ENCODE measurements around the gene ADGRA3. TPM values are rescaled to one million over a fixed set of nuclear protein-coding genes. Genes with fewer than 3 reads are reported as not detected.

Gene ADGRA3
- total and polyA plus RNA-seq, 2 donors (not counting 3 experiments of a cell fraction or from before 2014, with no cell fraction given) = 17.2 to 36.2 TPM

DNA sequence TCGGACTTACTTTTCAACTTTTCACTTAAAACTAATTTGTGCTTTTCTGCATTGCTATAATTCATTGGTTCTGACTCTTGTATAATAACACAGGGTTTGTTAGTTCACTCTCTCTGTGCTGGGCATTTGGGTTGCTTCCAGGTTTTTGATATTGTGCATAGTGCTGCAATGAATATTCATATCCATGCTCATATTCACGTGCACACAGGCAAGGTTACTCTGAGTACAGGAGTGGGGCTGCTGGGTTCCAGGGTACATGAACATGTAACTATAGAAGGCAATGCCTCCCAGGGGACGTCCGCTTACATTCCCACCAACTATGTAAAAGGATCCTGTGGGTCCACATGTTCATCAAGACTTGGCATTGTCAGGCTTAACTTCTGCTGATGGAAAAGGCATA is 117.2 kb downstream of the ADGRA3 start:
- BruUV-seq (replicated peaks) = no TSS peak
- POLR2A ChIA-PET = no interaction called here
- Histone ChIP-seq H3K4me2 (ENCODE audit: insufficient read depth, low read length) (no peak overlapping the region), H2AFZ (ENCODE audit: low read depth, low read length) (no peak overlapping the region), H3K27ac (ENCODE audit: insufficient read depth, low read depth, low read length) (no peak overlapping the region), H3K4me3 (replicated peaks in 1 of 3; ENCODE audit: insufficient read depth in 1 of 3, low read depth in 1 of 3, low read length in 3 of 3) (no peak overlapping the region), H3K9me1 (replicated peaks; ENCODE audit: control insufficient read depth, extremely low read depth, insufficient read depth, low read length) (no peaks in the 10 kb centered on the region), H4K20me1 (replicated peaks; ENCODE audit: control insufficient read depth, extremely low read depth, insufficient read depth, low read length) (no peaks in the 10 kb centered on the region), H3K9me3 (replicated peaks; ENCODE audit: control insufficient read depth, insufficient read depth, low read length) (no peaks in the 10 kb centered on the region), H3K36me3 (ENCODE audit: control insufficient read depth in 2 of 2, extremely low read depth in 1 of 2, insufficient read depth in 2 of 2, low read length in 2 of 2) (no peaks in the 10 kb centered on the region), H3K4me1 (ENCODE audit: control insufficient read depth, extremely low read depth, insufficient read depth, low read length) (no peaks in the 10 kb centered on the region), H3K79me2 (ENCODE audit: control insufficient read depth, insufficient read depth, low read length) (no peaks in the 10 kb centered on the region), H3K27me3 (ENCODE audit: control insufficient read depth in 2 of 2, insufficient read depth in 2 of 2, low read length in 2 of 2) (no peaks in the 10 kb centered on the region), H3K9ac (replicated peaks; ENCODE audit: extremely low read depth, insufficient read depth, low read length) (no peak overlapping the region)
- DNase-seq (ENCODE audit: low read depth, low spot score) = no peak
- TF ChIP-seq GATA2 (IDR thresholded peaks at IDR 0.05; ENCODE audit: insufficient read depth, insufficient read length, low read depth, low read length) = no peak
- TF ChIP-seq, protein P1, sequence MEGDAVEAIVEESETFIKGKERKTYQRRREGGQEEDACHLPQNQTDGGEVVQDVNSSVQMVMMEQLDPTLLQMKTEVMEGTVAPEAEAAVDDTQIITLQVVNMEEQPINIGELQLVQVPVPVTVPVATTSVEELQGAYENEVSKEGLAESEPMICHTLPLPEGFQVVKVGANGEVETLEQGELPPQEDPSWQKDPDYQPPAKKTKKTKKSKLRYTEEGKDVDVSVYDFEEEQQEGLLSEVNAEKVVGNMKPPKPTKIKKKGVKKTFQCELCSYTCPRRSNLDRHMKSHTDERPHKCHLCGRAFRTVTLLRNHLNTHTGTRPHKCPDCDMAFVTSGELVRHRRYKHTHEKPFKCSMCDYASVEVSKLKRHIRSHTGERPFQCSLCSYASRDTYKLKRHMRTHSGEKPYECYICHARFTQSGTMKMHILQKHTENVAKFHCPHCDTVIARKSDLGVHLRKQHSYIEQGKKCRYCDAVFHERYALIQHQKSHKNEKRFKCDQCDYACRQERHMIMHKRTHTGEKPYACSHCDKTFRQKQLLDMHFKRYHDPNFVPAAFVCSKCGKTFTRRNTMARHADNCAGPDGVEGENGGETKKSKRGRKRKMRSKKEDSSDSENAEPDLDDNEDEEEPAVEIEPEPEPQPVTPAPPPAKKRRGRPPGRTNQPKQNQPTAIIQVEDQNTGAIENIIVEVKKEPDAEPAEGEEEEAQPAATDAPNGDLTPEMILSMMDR (IDR thresholded peaks at IDR 0.05; ENCODE audit: extremely low read depth in 1 of 2, insufficient read depth in 1 of 2, low read depth in 1 of 2, low read length in 2 of 2) = no peak
- no peak for TF ChIP-seq FOS (IDR thresholded peaks at IDR 0.05; ENCODE audit: borderline replicate concordance, insufficient read depth, low read length)
- TF ChIP-seq POLR2A (IDR thresholded peaks at IDR 0.05; ENCODE audit: low read depth, low read length) = no peak
- no peak for TF ChIP-seq JUN (IDR thresholded peaks at IDR 0.05; ENCODE audit: borderline replicate concordance, insufficient read depth, insufficient read length, low read depth)
- TF ChIP-seq EZH2 (IDR thresholded peaks at IDR 0.05; ENCODE audit: borderline replicate concordance, low read depth, low read length, severe bottlenecking) = no peak
- TF ChIP-seq, protein P2, sequence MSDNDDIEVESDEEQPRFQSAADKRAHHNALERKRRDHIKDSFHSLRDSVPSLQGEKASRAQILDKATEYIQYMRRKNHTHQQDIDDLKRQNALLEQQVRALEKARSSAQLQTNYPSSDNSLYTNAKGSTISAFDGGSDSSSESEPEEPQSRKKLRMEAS (IDR thresholded peaks at IDR 0.05; ENCODE audit: insufficient read depth, insufficient read length) = no peak
- no peak for TF ChIP-seq MYC (IDR thresholded peaks at IDR 0.05; ENCODE audit: low read depth, low read length)
- no peak for TF ChIP-seq POLR2AphosphoS5 (IDR thresholded peaks at IDR 0.05; ENCODE audit: insufficient read depth, low read depth, low read length)
- no peak for FAIRE-seq
- dilution Hi-C loops (cut with MboI; ENCODE audit: extremely low pct_ligation_motif_present, low sequenced_read_pairs) (loop anchor here (25.0 kb wide), 1 partner anchor 586 kb away; no protein-coding TSS in a partner anchor), intact Hi-C loops (cut with micrococcal nuclease) (no loop called here)
- CTCF ChIA-PET = no interaction called here

All from endothelial cell of umbilical vein (primary cell).